Activated CD8-positive, alpha-beta memory T cell treated with anti-CD3 and anti-CD28 coated beads, Interleukin-2, amount 10 ng/mL, durations not matched to agents 7 days and 5 days (primary cell): ENCODE data around the gene ARHGEF3. TPM values are rescaled to one million over a fixed set of nuclear protein-coding genes. Genes with fewer than 3 reads are reported as not detected.
"Not testable (repeated sequence)": the region's sequence is repeated elsewhere in the genome, so short reads cannot be mapped to it uniquely, and the experiment has no call there.

ENCODE experiments used
- ATAC-seq: fragments of 150-1000 bp; cut with Tn5 transposase; one replicate; pipeline ENCODE4 v1.10.0; 2021; ENCODE audit warnings: moderate library complexity
- CTCF ChIA-PET: fragments of 350-600 bp; sonication (Branson Sonifier 250); formaldehyde crosslinking; loops from one replicate; lab custom pipeline; 2021; ENCODE audit warnings: antibody characterized with exemption; lab: Charles Lee
- DNase-seq: peaks from one replicate; pipeline ENCODE4 v3.0.0-alpha.2; 2020
- H3K27ac Mint-ChIP-seq: one replicate; pipeline ENCODE4 v1.8.0; 2021; ENCODE audit warnings: mild to moderate bottlenecking, mixed read lengths
- H3K27me3 Mint-ChIP-seq: one replicate; pipeline ENCODE4 v1.8.0; 2021; ENCODE audit warnings: mixed read lengths
- H3K36me3 Mint-ChIP-seq: one replicate; pipeline ENCODE4 v1.8.0; 2021; ENCODE audit warnings: mild to moderate bottlenecking, mixed read lengths
- H3K4me1 Mint-ChIP-seq: one replicate; pipeline ENCODE4 v1.8.0; 2021; ENCODE audit warnings: mixed read lengths
- H3K4me3 Mint-ChIP-seq: one replicate; pipeline ENCODE4 v1.8.0; 2021; ENCODE audit warnings: mild to moderate bottlenecking, moderate library complexity, mixed read lengths
- H3K9me3 Mint-ChIP-seq: one replicate; pipeline ENCODE4 v1.8.0; 2022; ENCODE audit warnings: low read depth, mixed read lengths
- total RNA-seq, 2 experiments: library from RNA; stranded (reverse); gene quantifications; one replicate each; pipeline ENCODE4 v1.2.3, GENCODE V29; 2021

The ARHGEF3 gene
- total RNA-seq, 2 experiments from 2014 or later, result 94.0 to 96.4 TPM

- H3K36me3 Mint-ChIP-seq, H3K27me3 Mint-ChIP-seq, H3K4me3 Mint-ChIP-seq, H3K9me3 Mint-ChIP-seq, DNase-seq, ATAC-seq, H3K27ac Mint-ChIP-seq: not testable (repeated sequence)
- CTCF ChIA-PET, result interaction anchor here (0.6 to 4.7 kb wide), 18 partner anchors 12 to 986 kb away, joined by 3 to 57 read pairs (median 4); partner anchors contain the start of gene ARHGEF3
- H3K4me1 Mint-ChIP-seq, result peaks cover 22% of the 10 kb centered on the region
Measured at GRCh38 chr3:56707412-56707811, 94.3 kb downstream of the ARHGEF3 start.

- CTCF ChIA-PET, result interaction anchor here (7.5 to 8.5 kb wide), 2 partner anchors 93 to 282 kb away, joined by 193 to 203 read pairs; partner anchors contain the start of gene ARHGEF3
- DNase-seq (no peak), ATAC-seq (no peak)
- H3K9me3 Mint-ChIP-seq, result no peaks in the 10 kb centered on the region
- peaks cover 4% of the 10 kb centered on the region for H3K36me3 Mint-ChIP-seq
- no peak overlapping the region for H3K27ac Mint-ChIP-seq
- peaks cover 23% of the 10 kb centered on the region for H3K4me1 Mint-ChIP-seq
- no peaks in the 10 kb centered on the region for H3K27me3 Mint-ChIP-seq
- no peak overlapping the region for H3K4me3 Mint-ChIP-seq
Measured at GRCh38 chr3:56706629-56707028, 95.1 kb downstream of the ARHGEF3 start.

GRCh38 chr3:56704706-56705105 is 97.0 kb downstream of the ARHGEF3 start:
- ATAC-seq, result peak; percentile 69
- Mint-ChIP-seq H3K36me3 (peaks cover 4% of the 10 kb centered on the region), H3K4me1 (peaks cover 23% of the 10 kb centered on the region)

GRCh38 chr3:56702490-56703315 is 99.0 kb downstream of the ARHGEF3 start:
- no peaks in the 10 kb centered on the region for H3K9me3 Mint-ChIP-seq
- H3K36me3 Mint-ChIP-seq, result peaks cover 4% of the 10 kb centered on the region
- DNase-seq (peak; percentile 65), ATAC-seq (peak; percentile 58)
- H3K27ac Mint-ChIP-seq, result peak overlapping the region; percentile 39
- H3K27me3 Mint-ChIP-seq, result no peaks in the 10 kb centered on the region
- CTCF ChIA-PET, result interaction anchor here (0.7 to 8.5 kb wide), 31 partner anchors 9 to 375 kb away, joined by 3 to 203 read pairs (median 4); partner anchors contain the start of genes ARHGEF3 and TASOR
- peaks cover 23% of the 10 kb centered on the region for H3K4me1 Mint-ChIP-seq
- H3K4me3 Mint-ChIP-seq, result no peak overlapping the region

More at GRCh38 chr3:56704706-56705105, 97.0 kb downstream of the ARHGEF3 start:
- no peaks in the 10 kb centered on the region for H3K9me3 Mint-ChIP-seq
- no peak for DNase-seq
- H3K27ac Mint-ChIP-seq, result peak overlapping the region; percentile 71
- CTCF ChIA-PET, result interaction anchor here (0.7 to 8.5 kb wide), 18 partner anchors 8 to 290 kb away, joined by 3 to 203 read pairs (median 4); partner anchors contain the start of gene ARHGEF3
- H3K4me3 Mint-ChIP-seq, result peak overlapping the region; percentile 9
- no peaks in the 10 kb centered on the region for H3K27me3 Mint-ChIP-seq

GRCh38 chr3:56700151-56700550 is 101.6 kb downstream of the ARHGEF3 start:
- CTCF ChIA-PET, result interaction anchor here (1.0 to 8.5 kb wide), 5 partner anchors 99 to 296 kb away, joined by 3 to 203 read pairs (median 4); partner anchors contain the start of gene ARHGEF3
- ATAC-seq, result no peak

GRCh38 chr3:56694867-56695683 is 106.7 kb downstream of the ARHGEF3 start:
- CTCF ChIA-PET, result interaction anchor here (1.1 to 5.4 kb wide), 9 partner anchors 8 to 300 kb away, joined by 3 to 35 read pairs (median 6); partner anchors contain the start of genes ARHGEF3 and TASOR
- Mint-ChIP-seq H3K36me3 (peaks cover 12% of the 10 kb centered on the region), H3K27ac (peak overlapping the region; percentile 78), H3K9me3 (no peaks in the 10 kb centered on the region), H3K27me3 (no peaks in the 10 kb centered on the region), H3K4me1 (peaks cover 46% of the 10 kb centered on the region), H3K4me3 (no peak overlapping the region)
- ATAC-seq, result peak; percentile 42
- no peak for DNase-seq

More at GRCh38 chr3:56700151-56700550, 101.6 kb downstream of the ARHGEF3 start:
- peaks cover 1% of the 10 kb centered on the region for H3K36me3 Mint-ChIP-seq
- no peaks in the 10 kb centered on the region for H3K27me3 Mint-ChIP-seq
- no peak overlapping the region for H3K4me3 Mint-ChIP-seq
- H3K27ac Mint-ChIP-seq, result no peak overlapping the region
- H3K9me3 Mint-ChIP-seq, result no peaks in the 10 kb centered on the region
- peaks cover 31% of the 10 kb centered on the region for H3K4me1 Mint-ChIP-seq
- DNase-seq, result no peak

- ATAC-seq (peak; percentile 17), DNase-seq (no peak)
- peak overlapping the region; percentile 70 for H3K4me3 Mint-ChIP-seq
- H3K27ac Mint-ChIP-seq, result peak overlapping the region; percentile 93
- peaks cover 43% of the 10 kb centered on the region for H3K4me1 Mint-ChIP-seq
- H3K36me3 Mint-ChIP-seq, result peaks cover 12% of the 10 kb centered on the region
- H3K9me3 Mint-ChIP-seq, result no peaks in the 10 kb centered on the region
- CTCF ChIA-PET, result interaction anchor here (1.1 to 5.4 kb wide), 8 partner anchors 10 to 301 kb away, joined by 3 to 35 read pairs (median 6); partner anchors contain the start of genes ARHGEF3 and TASOR
- H3K27me3 Mint-ChIP-seq, result no peaks in the 10 kb centered on the region
Measured at GRCh38 chr3:56693750-56694149, 108.0 kb downstream of the ARHGEF3 start.

- H3K27ac Mint-ChIP-seq, result peak overlapping the region; percentile 93
- DNase-seq, result peak; percentile 86
- H3K4me3 Mint-ChIP-seq, result peak overlapping the region; percentile 70
- peaks cover 14% of the 10 kb centered on the region for H3K36me3 Mint-ChIP-seq
- H3K4me1 Mint-ChIP-seq, result peaks cover 46% of the 10 kb centered on the region
- CTCF ChIA-PET, result interaction anchor here (1.1 to 5.4 kb wide), 7 partner anchors 10 to 297 kb away, joined by 3 to 24 read pairs (median 4); partner anchors contain the start of gene TASOR
- not testable (repeated sequence) for H3K9me3 Mint-ChIP-seq, H3K27me3 Mint-ChIP-seq
- ATAC-seq, result peak; percentile 83
Measured at GRCh38 chr3:56692520-56693433, 109.0 kb downstream of the ARHGEF3 start.

GRCh38 chr3:56692001-56692365 is 109.8 kb downstream of the ARHGEF3 start:
- H3K9me3 Mint-ChIP-seq, ATAC-seq, DNase-seq, H3K27me3 Mint-ChIP-seq, H3K4me3 Mint-ChIP-seq, H3K27ac Mint-ChIP-seq: not testable (repeated sequence)
- Mint-ChIP-seq H3K36me3 (peaks cover 14% of the 10 kb centered on the region), H3K4me1 (peaks cover 46% of the 10 kb centered on the region)
- CTCF ChIA-PET, result interaction anchor here (1.4 to 3.4 kb wide), 4 partner anchors 9 to 295 kb away, joined by 3 to 18 read pairs (median 5); partner anchors contain the start of gene TASOR

- ATAC-seq, result no peak
- CTCF ChIA-PET, result interaction anchor here (0.7 to 1.4 kb wide), 2 partner anchors 110 to 296 kb away, joined by 3 read pairs; partner anchors contain the start of gene ARHGEF3
- Mint-ChIP-seq H3K4me3 (no peak overlapping the region), H3K9me3 (no peaks in the 10 kb centered on the region), H3K36me3 (peaks cover 14% of the 10 kb centered on the region), H3K27ac (no peak overlapping the region), H3K4me1 (peaks cover 44% of the 10 kb centered on the region), H3K27me3 (no peaks in the 10 kb centered on the region)
- no peak for DNase-seq
Measured at GRCh38 chr3:56691165-56692000, 110.4 kb downstream of the ARHGEF3 start.

- Mint-ChIP-seq H3K4me3 (no peak overlapping the region), H3K9me3 (no peaks in the 10 kb centered on the region), H3K36me3 (peaks cover 20% of the 10 kb centered on the region), H3K27ac (no peak overlapping the region), H3K4me1 (peaks cover 25% of the 10 kb centered on the region), H3K27me3 (no peaks in the 10 kb centered on the region)
- ATAC-seq (no peak), DNase-seq (no peak)
- CTCF ChIA-PET, result interaction anchor here (1.2 kb wide), 1 partner anchor 111 kb away, joined by 3 read pairs; no protein-coding TSS in a partner anchor
Measured at GRCh38 chr3:56689303-56689702, 112.4 kb downstream of the ARHGEF3 start.
